ENCODE measurements around the gene SMIM14.
A peak's percentile ranks its signal among the peaks of the same experiment; 100 is the strongest.
"Not testable (repeated sequence)": the region's sequence is repeated elsewhere in the genome, so short reads cannot be mapped to it uniquely, and the experiment has no call there.

SMIM14 gene

DNA sequence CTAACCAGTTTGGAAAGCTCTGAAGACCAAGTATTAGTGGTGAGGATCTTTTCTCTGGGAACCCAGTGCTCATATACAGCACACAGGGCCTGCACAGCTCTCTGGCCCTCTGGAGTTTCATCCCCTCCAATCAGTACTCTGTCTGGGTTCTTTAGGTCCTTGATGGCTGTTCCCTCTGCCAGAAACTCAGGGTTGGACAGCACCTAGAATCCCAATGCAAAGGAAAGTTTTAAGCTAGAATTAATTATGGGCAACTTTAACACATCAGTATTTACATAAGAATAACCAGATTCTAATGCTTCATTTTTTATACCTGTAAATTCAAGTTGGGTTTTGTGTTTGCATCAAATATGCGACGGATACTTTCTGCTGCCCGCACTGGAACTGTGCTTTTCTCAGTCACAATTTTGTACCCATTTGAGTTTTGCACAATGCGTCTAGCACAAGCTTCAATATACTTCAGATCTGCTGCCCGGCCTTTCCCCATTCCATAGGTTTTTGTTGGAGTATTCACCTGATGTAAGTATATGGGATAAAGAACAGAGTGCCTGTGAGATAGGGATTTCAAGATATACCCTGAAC, 128.2 kb downstream of the SMIM14 start:
- TF ChIP-seq, protein P1, sequence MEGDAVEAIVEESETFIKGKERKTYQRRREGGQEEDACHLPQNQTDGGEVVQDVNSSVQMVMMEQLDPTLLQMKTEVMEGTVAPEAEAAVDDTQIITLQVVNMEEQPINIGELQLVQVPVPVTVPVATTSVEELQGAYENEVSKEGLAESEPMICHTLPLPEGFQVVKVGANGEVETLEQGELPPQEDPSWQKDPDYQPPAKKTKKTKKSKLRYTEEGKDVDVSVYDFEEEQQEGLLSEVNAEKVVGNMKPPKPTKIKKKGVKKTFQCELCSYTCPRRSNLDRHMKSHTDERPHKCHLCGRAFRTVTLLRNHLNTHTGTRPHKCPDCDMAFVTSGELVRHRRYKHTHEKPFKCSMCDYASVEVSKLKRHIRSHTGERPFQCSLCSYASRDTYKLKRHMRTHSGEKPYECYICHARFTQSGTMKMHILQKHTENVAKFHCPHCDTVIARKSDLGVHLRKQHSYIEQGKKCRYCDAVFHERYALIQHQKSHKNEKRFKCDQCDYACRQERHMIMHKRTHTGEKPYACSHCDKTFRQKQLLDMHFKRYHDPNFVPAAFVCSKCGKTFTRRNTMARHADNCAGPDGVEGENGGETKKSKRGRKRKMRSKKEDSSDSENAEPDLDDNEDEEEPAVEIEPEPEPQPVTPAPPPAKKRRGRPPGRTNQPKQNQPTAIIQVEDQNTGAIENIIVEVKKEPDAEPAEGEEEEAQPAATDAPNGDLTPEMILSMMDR (conservative IDR thresholded peaks at IDR 0.05; ENCODE audit: low read length) = no peak
- no peak overlapping the region for H3K4me3 ChIP-seq (ENCODE audit: low read length)
- no peak for DNase-seq (ENCODE audit: low read depth)

DNA sequence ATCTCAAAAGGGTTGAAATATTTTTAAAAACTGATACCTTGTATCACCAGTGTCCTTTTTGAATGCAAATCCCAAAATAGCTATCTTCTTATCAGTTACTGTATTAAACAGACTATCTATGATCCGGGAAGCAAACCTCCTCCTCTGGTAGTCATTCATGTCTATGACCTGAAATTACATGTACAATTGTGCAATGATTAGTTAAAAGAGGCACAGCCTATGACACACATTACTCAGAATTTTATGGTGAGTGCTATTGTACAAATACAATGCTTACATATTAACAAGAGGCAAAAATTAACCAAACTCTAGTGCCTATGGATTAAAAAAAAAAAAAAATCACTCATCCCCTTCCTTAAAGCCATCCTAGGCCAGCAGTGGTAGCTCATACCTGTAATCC, 133.1 kb downstream of the SMIM14 start:
- TF ChIP-seq, protein P1 (conservative IDR thresholded peaks at IDR 0.05; ENCODE audit: low read length) = no peak
- no peak for DNase-seq (ENCODE audit: low read depth)
- no peak overlapping the region for H3K4me3 ChIP-seq (ENCODE audit: low read length)

DNA sequence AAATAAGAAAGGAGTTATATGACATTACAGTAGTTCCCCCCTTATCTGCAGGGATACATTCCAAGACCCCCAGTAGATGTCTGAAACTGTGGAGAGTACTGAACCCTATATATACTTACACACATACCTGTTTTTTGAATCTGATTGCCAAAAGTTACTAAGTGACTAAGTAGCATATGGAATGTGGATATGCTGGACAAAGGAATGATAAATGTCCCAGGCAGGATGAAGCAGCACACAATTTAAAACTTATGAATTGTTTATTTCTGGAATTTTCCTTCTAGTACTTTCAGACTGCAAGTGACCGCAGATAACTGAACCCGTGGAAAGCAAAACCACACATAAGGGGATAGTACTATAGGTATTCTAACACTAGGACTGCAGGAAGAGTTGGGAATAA, 134.1 kb downstream of the SMIM14 start:
- no peak for DNase-seq (ENCODE audit: low read depth)
- H3K4me3 ChIP-seq (ENCODE audit: low read length) = no peak overlapping the region
- TF ChIP-seq, protein P1 (conservative IDR thresholded peaks at IDR 0.05; ENCODE audit: low read length) = no peak

DNA sequence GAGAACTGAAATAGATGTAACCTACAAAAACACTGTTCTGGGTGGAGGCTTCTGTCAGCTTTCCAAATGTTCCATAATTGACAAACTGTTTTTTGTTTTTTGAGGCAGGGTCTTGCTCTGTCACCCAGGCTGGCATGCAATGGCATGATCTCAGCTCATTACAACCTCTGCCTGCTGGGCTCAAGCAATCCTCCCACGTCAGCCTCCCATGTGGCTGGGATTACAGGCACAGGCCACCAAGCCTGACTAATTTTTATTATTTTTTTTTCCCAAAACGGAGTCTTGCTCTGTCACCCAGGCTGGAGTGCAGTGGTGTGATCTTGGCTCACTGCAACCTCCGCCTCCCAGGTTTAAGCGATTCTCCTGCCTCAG, 136.0 kb downstream of the SMIM14 start:
- H3K4me3 ChIP-seq (ENCODE audit: low read length) = not testable (repeated sequence)
- peak; percentile 35 for DNase-seq (ENCODE audit: low read depth)

DNA sequence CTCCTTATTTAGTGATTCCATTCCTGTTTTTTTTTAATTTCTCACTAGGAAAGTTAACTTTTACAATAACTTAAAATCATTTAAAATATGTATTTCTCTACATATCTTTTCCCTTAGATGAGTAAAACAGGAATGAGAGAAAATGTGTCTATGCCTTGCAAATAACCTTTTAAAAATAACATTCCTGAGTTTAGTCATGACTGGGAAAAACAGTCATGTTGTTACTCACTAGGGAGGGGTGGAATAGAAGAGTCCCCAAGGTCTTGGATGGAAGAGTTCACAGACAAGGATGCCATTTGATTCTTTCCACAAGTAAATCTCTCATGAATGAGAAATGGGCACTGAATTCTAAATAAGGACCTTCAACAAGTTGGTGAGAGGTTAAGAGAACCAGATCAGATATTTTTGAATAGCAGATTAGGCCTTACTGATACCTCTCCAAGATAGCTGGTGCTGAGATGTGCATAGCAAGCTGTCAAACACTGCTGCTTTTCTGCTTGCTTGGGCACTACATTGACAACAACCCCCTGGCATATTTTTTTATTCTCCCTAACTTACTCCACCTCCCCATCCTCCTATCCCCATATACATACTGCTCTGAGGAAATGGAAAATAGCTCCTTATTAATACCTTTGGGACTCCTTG, 136.5 kb downstream of the SMIM14 start:
- TF ChIP-seq, protein P1 (conservative IDR thresholded peaks at IDR 0.05; ENCODE audit: low read length) = no peak
- DNase-seq (ENCODE audit: low read depth) = peak; percentile 78
- no peak overlapping the region for H3K4me3 ChIP-seq (ENCODE audit: low read length)

DNA sequence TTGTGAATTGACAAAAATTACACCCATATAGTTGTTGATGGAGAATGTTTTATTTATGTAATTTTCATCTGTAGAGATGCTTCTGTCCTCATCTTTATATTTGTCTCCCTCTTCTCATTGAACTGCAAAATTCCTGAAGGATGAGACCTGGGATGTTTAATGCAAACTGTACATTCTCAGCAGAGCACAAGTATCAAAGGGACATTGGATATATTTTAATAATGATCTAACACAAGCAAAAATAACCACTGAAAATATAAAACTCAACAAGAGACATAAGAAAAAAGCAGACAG, 140.0 kb downstream of the SMIM14 start:
- DNase-seq (ENCODE audit: low read depth) = no peak
- no peak overlapping the region for H3K4me3 ChIP-seq (ENCODE audit: low read length)
- TF ChIP-seq, protein P1 (conservative IDR thresholded peaks at IDR 0.05; ENCODE audit: low read length) = no peak

DNA sequence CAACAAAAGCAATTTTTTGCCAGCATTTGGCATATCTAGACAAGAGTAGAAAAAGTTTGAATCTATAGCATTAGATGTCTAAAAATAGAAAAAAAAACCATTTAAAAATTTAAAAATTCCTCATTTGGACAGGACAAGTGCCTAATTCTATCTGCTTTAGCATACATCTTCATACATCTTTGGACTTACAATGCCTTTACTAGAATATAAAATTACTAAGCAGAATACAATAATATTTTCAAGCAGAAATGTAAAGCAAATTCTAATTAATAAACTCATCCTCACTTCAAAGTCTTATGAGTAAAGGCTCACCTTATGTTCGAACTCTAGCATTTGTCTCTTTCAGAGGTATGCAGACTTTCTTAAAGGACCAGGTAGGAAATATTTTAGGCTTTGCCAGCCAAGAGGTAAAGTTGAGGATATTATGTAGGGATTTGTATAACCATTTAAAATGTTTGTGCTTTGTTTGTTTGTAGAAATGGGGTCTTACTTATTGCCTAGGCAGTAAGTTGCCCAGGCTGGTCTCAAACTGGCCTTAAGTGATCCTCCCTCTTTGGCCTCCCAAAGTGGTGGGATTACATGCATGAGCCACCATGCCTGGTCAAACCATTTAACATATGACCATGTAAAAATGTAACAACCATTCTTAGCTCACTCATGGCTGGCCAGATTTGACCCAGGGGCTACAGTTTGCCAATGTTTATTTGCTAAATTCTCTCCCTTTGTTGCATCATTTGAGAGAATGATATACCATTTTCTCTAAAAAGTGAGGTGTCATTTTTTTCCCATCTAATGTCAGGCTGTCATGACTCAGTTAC, 140.5 kb downstream of the SMIM14 start:
- no peak overlapping the region for H3K4me3 ChIP-seq (ENCODE audit: low read length)
- DNase-seq (ENCODE audit: low read depth) = no peak
- TF ChIP-seq, protein P1 (conservative IDR thresholded peaks at IDR 0.05; ENCODE audit: low read length) = no peak

Measured in AG10803 (cell line).